ENCODE measurements around the gene KIAA0753. TPM values are rescaled to one million over a fixed set of nuclear protein-coding genes. Genes with fewer than 3 reads are reported as not detected.

Gene KIAA0753
- 18.0 and 18.6 TPM in 2 replicates for total RNA-seq

GRCh38 chr17:6640536-6641246, at the start of gene KIAA0753, which contains the start of gene TXNDC17:
KIAA0753 (minus strand) TSS chr17:6640711; CDS start chr17:6635103, 5,608 bp downstream.
TXNDC17 (plus strand) TSS chr17:6641060; CDS start chr17:6641083, 23 bp downstream.

GRCh38 chr17:6651354-6651918, 10.9 kb upstream of the KIAA0753 start, which contains the start of the genes C17orf100 and MED31:
C17orf100 (plus strand) TSS chr17:6651762; CDS start chr17:6651914, 152 bp downstream.
MED31 (minus strand) TSS chr17:6651605; CDS start chr17:6651528, 77 bp downstream.

GRCh38 chr17:6556121-6557039, 84.1 kb downstream of the KIAA0753 start, which contains the start of gene PITPNM3:
PITPNM3 (minus strand) TSS chr17:6556555; CDS start chr17:6556406, 149 bp downstream.

Small RNA genes within 50 kb of the gene (small RNA-seq; reads per million reads assigned to genes)
- not detected for gene MIR4520-1
- gene RNA5SP435 = 0.24 reads per million

Other genes with a start within 250 kb of the KIAA0753 start
- not detected in 2 replicates for gene AIPL1, start 205.6 kb downstream of the KIAA0753 start, total RNA-seq
- 8.8 and 16.2 TPM in 2 replicates for gene PIMREG, start 196.3 kb downstream of the KIAA0753 start, total RNA-seq
- 1.1 and 1.3 TPM in 2 replicates for gene PITPNM3, start 84.2 kb downstream of the KIAA0753 start, total RNA-seq
- gene TXNDC17, start 349 bp upstream of the KIAA0753 start, total RNA-seq = 110 and 117 TPM in 2 replicates
- gene MED31, start 10.9 kb upstream of the KIAA0753 start, total RNA-seq = 8.5 and 10.8 TPM in 2 replicates
- 0.33 and 0.67 TPM in 2 replicates for gene C17orf100, start 11.1 kb upstream of the KIAA0753 start, total RNA-seq
- not detected in 2 replicates for gene SLC13A5, start 72.7 kb upstream of the KIAA0753 start, total RNA-seq
- gene XAF1, start 115.3 kb upstream of the KIAA0753 start, total RNA-seq = 2.0 and 2.3 TPM in 2 replicates
- 0.19 and 5.9 TPM in 2 replicates for gene FBXO39, start 135.5 kb upstream of the KIAA0753 start, total RNA-seq
- gene TEKT1, start 191.0 kb upstream of the KIAA0753 start, total RNA-seq = not detected in 2 replicates

Measured in vein endothelial cell (primary cell).